SK-N-DZ (cell line): Measurements from ENCODE around the gene SON. TPM values are rescaled to one million over a fixed set of nuclear protein-coding genes. Genes with fewer than 3 reads are reported as not detected.
"Not testable (repeated sequence)": the region's sequence is repeated elsewhere in the genome, so short reads cannot be mapped to it uniquely, and the experiment has no call there.

Source experiments
- DNase-seq: peaks from one replicate; pipeline ENCODE4 v3.0.0-alpha.2; 2015; ENCODE audit warnings: low spot score
- polyA plus RNA-seq, 2 experiments: library from polyadenylated mRNA; depleted of rRNA; stranded (reverse); fragments of >200 nt; gene quantifications; 2 replicates each; pipeline ENCODE4 v1.2.3, GENCODE V29; 2014

Gene SON
- 49.5 and 146 TPM in 2 replicates for polyA plus RNA-seq (2014; cell fraction: cytosol; rRNA removed)
- 127 and 213 TPM in 2 replicates for polyA plus RNA-seq (2014; cell fraction: nucleus; rRNA removed)

GRCh38 chr21:33542640-33543504 lies at the start of gene SON:
SON (plus strand) TSS chr21:33543038; CDS start chr21:33543093, 55 bp downstream.
- peak; percentile 97 for DNase-seq

DNA sequence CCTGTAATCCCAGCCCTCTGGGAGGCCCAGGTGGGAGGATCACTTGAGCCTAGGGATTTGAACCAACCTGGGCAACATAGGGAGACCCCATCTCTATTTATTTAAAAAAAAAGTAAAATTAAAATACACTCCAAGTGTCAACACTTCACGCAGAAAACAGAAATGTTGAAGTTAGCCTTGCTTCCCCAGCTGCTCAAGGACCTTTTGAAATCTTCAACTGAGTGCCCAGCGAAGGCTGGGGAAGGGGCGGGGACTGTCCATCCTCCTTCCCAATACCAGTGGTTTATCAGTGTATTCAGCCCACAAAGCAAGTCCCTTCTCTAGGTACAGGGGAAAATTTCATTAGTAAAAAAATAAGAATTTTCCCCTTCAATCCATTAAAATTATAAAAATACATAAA lies 49.1 kb upstream of the SON start:
- DNase-seq = no peak

- no peak for DNase-seq
Observed at GRCh38 chr21:33495743-33496142, 47.1 kb upstream of the SON start.

DNA sequence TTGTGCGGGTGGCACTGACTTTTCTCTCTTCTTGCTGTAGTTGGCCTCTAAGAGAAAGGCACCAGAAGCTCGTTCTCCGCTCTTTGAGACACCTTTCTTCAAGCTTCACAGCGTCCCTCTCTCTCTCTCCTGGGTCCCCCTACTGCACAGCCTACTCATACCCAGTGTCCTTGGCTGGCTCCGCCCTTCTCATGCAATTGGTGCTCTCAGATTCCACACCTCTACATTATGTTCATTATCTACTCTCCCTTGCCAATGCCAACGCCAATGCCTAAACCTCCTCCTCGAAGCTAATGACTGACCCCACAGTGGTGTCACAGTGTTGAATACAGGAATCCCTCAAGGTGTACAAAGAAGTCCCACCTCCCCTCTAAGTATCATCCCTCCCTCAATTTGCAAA lies 46.5 kb upstream of the SON start:
- no peak for DNase-seq

DNA sequence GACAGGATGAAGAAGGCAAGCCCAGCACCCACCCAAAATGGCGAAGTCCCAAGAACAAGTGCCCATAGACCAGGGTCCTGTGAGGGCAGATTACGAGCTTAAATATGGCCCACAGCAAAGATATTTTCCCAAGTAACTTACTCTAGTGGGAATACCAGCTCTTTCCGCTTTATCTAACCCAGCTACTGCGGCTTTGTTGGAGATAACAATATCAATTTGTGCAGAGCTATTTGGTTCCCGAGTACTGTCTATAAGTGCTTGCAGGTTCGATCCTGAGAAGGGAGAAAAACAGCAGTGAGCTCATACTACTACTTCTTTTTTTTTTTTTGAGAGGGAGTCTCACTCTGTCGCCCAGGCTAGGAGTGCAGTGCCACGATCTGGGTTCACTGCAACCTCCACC lies 37.0 kb upstream of the SON start:
- DNase-seq = no peak

- DNase-seq = not testable (repeated sequence)
Observed at GRCh38 chr21:33507003-33507402, 35.8 kb upstream of the SON start.

DNA sequence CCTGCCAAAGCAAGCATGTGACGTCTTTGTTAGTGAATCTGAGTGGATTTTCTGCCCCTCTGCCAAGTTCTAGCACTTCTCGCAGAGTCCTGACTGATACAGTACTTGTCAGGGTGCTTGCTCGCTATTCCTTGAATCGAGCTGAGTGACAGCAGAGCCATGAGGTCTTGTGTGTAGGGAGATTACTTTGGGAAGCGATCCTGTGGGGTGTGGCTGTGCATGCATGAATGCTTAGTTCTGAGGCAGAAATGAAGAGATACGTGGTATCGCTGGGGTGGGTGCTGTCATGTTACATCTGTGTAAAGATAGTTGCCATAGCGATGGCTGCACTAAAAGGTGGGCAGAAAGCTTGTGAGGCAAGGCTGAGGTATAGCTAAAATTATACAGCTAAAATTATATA lies 32.0 kb upstream of the SON start:
- no peak for DNase-seq

DNA sequence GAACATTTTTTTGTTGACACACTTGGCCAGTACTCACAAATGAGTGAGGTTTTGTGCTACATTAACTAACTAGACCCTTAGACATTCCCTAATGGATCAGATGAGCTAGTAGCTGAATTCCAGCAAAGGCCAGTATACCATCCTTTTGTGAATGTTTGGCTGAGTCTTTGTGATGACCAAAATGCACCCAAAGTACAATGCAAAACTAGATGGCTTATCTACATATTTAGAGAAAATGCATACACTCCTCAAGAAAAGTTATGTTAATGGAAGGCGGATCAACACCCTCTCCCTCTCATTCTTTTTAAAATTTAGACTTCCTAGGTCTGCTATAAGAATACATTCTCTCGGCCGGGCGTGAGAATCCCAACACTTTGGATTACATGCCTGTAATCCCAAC lies 31.2 kb upstream of the SON start:
- no peak for DNase-seq

DNA sequence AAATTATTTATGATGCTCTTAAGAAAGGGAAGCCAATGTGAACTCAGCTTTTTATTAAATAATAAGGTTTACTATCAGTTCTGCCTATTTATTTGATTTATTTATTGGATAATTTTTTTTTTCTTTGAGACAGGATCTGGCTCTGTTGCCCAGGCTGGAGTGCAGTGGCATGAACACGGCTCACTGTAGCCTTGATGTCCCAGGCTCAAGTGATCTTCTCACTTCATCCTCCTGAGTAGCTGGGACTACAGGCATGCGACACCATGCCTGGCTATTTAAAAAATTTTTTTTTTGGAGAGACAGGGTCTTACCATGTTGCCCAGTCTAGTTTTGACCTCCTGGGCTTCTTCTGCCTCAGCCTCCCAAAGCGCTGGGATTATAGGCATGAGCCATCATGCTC lies 30.4 kb upstream of the SON start:
- no peak for DNase-seq

GRCh38 chr21:33514229-33514628 lies 28.6 kb upstream of the SON start:
- no peak for DNase-seq

GRCh38 chr21:33518899-33519298 lies 23.9 kb upstream of the SON start:
- DNase-seq = no peak

DNA sequence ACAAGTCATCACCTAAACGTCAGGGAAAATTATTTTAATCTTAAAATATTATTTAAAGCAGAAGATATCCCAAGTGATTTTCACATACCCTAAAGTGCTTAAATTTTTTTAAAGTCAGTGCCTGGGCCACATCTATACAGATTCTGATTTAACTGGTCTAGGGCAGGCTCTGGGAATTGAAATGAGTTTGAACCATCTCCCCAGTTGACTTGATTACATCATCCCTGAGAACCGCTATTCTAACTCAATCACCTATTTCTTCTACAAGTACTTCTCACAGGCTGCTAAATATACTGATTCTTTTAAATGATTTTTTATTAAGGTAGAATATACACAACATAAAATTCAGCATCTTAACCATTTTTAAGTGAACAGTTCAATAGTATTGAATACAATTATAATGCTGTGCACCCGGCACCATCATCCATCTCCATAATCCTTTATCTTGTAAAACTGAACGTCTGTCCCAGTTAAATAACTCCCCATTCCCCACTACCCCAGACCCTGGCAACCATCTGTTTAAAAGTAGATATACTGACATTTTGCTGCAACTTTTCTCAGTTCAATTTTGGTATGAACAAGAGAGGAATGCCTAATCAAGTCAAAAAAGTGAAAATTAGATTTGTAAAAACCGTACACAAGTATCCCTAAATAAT lies 20.4 kb upstream of the SON start:
- no peak for DNase-seq

DNA sequence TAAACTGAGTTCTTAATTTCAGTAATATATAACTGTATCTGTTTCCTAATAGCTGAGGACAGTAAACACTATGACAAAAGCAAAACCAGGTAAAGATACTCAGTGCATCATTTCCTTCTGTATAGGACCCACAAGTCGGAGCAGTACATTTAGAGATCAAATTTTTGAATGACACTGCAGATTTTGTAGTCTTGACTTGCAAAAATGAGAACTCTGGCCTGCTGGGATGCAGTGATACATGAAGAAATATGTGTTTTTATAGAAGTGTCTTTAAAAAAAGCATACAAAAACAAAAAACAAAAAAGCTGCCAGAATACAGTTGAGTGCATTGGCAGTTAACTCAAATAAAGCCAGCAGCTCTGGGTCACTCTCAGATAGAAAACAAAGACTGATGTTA lies 19.9 kb upstream of the SON start:
- DNase-seq = no peak

GRCh38 chr21:33531007-33531406 lies 11.8 kb upstream of the SON start:
- no peak for DNase-seq

DNA sequence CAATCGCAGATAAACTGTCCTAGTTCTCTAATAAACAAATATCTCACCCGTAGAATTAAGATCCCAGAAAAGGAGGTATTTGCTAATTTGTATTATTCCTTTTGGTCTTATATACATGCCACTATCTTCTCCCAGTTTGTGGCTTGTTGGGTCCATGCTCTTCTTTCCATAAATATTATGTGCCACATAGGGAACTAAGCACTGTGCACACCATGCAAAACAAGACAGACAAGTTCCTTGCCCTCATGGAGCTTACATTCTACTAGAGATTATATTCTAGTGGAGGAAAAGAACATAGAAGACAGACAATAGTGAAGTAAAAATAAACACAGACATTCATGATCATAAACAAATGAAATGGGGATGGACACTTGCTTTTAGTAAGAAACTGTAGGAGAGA lies 5.6 kb upstream of the SON start:
- no peak for DNase-seq

DNA sequence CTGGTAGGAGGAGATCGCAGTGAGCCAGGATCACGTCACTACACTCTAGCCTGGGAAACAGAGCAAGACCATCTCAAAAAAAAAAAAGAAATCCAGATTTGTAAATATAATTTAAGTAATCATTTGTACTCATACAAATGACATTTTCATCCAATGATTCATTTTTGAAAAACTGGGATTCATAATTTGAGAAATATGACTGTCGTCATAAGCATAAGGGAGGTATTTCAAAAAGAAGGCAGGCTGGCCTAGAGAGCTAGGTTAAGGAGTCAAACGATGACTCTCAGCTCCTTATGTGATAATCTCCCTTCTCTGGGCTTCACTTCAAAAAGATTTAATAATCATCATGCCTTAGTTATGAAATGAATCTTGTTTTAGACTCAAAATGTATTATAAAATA lies 3.2 kb upstream of the SON start:
- no peak for DNase-seq

- no peak for DNase-seq
Observed at GRCh38 chr21:33540711-33541104, 2.1 kb upstream of the SON start.

GRCh38 chr21:33541105-33541711 lies 1.6 kb upstream of the SON start:
- DNase-seq = peak; percentile 28

GRCh38 chr21:33541756-33542639 lies 840 bp upstream of the SON start, which contains the start of gene GART:
GART (minus strand) TSS chr21:33542117; CDS start chr21:33539315, 2,802 bp downstream.
- peak; percentile 72 for DNase-seq

GRCh38 chr21:33543505-33544129 lies 779 bp downstream of the SON start:
- peak; percentile 3 for DNase-seq
